Stimulated activated CD8-positive, alpha-beta memory T cell treated with anti-CD3 and anti-CD28 coated beads, Interleukin-4, amount 100 ng/mL, for 24 hours (primary cell): ENCODE data around the gene LYZ.
A peak's percentile ranks its signal among the peaks of the same experiment; 100 is the strongest.

Experiments used
- DNase-seq: peaks from one replicate; pipeline ENCODE4 v3.0.0-alpha.2; 2020; ENCODE audit warnings: low read depth

The LYZ gene

DNA sequence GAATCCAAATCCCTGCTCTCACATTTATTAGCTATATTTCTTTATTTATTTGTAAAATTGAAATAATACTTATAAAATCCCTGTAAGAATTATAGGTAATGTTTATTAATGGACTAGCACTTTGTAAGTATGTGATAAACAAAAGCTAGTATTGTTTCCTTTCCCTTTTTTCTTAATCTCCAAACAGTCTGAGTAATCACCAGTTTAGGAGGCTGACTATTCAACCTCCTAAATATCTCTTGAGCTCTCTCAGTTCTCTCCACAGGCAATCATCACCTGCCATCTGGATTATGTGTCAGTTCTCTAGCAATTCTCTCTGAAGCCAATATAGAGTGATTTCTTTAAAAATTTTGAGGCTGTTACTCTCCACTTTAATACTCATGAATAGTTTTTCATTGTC, 9.2 kb upstream of the LYZ start:
- no peak for DNase-seq

DNA sequence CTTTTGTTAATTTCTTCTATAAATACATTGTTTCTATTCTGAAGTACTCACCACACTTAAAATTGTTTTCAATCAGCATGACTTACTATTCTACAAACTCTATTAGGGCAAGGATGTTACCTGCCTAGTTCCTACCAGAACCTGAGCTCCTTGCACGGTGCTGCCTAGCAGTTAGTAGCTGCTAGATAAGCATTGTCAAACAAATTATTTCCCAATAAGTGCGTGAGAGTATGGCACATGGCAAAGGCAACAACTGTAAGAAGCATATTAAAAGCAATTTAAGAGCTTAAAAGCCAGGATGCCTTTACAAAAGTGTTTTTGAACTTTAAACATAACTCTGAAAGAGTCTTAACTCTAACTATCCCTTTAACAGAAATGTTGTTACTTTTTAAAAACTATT, 8.2 kb upstream of the LYZ start:
- DNase-seq = no peak

DNA sequence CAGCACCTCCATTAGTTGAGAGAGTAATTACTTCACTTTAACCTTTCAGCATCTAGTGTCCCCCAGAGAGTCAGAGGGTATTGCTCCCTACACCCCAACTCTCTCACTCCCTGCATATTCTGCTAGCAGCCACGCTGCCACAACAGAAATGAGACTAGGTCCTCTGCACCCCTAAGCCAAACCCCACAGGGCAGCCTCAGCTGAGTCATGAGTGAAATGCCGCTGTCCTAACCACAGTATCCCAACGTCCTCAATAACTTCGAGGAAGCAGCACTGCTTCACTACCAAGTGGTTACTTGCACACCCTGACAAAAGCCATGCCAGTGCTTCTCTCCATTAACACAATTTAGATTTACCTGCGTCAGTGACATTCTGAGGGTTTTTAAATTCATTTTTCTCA, 6.9 kb upstream of the LYZ start:
- no peak for DNase-seq

DNA sequence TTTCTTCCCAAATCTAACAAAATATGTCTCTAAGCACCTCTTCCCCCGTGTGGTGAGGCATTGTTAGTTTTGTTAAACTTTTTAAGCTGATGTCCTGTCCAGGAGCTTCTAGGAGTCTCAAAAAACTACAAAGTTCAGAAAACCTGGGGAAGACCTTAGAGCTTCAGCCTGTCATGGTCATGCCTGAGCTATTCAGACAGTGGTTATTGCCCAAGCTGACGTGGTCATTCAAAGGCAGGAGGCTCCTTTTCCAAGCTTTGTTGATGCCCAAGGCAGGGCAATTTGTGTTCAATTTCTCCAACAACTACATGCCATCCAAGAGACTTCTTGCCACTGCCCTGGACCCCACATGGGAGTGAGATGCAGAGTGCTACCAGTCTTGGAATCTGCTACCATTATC, 5.8 kb upstream of the LYZ start:
- DNase-seq = no peak

DNA sequence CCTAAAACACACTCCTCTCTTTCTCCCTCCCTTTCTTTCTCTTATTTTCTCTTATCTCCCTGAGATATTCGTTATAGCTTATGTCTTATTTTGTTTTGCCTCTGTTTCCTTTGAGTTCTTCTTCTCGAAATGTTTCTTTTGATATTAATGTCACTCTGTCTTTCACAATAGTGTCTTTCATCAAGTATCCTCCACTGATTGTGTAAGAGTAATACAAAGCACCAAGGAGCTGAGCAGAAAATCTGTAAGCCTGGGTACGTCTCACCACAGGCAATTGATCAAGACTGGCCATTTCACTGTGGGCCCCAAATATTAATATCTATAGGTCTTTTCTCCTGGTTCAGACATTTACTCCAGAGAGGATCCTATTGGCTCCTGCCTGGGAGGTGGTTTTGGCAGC, 4.8 kb upstream of the LYZ start:
- DNase-seq = no peak

DNA sequence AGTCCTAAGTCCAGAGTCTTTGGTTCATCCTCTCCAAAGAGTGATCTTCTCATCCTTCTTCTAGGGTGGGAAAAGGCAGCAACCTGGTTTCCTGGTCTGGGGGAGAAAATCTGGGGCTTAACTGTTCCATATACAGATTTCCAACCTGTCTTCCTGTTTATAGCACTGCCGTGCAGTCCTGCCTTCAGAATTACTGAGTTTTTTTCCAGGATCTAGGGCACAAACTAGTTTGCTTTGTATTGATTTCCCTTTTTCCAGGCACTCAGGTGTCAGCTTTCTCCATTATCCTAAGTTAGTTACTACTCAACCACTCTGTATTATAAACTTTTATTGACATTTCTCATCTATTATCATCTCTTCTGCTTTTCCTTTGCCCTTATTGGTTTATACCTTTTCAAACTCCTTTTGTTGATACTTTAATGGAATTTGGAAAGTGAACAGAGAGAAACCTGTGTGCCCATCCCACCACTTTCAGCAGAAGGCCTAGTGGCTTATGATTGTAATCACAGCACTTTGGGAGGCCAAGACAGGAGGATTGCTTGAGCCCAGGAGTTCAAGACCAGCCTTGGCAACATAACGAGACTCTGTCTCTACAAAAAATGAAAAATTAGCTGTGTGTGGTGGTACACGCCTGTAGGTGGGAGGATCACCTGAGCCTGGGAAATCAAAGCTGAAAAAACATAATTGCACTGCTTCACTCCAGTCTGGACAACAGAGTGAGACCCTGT, 4.1 kb upstream of the LYZ start:
- no peak for DNase-seq

DNA sequence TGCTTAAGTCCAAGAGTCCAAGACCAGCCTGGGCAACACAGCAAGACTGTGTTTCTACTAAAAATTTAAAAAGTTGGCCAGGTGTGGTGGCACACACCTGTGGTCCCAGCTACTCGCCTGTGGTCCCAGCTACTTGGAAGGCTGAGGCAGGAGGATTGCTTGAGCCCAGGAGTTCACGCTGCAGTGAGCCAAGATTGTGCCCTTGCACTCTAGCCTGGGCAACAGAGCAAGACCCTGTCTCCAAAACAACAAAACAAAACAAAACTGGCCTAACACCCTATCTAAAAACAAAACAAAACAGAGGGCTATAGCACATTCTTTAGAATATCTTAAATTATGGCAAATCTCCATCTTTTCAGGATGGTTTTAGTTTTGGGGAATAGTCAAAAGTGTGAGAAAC, 3.1 kb upstream of the LYZ start:
- no peak for DNase-seq

DNA sequence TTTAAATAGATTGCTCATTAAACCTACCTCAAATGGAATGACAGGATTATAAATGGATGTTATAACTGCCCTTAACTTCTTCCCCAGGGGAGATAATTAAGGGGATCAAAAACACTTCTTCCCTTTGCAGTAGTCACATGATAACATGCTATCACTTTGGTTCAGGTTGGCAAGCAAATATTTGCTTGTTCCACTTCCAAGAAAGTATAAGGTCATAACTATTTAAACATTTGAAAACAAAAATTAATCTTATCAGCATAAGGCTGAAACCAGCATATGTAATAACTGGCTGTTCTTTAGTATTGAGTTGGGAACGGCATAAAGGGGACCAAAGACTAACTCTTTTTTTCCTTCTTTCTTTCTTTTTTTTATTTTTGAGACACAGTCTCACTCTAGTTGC, 2.4 kb upstream of the LYZ start:
- no peak for DNase-seq

DNA sequence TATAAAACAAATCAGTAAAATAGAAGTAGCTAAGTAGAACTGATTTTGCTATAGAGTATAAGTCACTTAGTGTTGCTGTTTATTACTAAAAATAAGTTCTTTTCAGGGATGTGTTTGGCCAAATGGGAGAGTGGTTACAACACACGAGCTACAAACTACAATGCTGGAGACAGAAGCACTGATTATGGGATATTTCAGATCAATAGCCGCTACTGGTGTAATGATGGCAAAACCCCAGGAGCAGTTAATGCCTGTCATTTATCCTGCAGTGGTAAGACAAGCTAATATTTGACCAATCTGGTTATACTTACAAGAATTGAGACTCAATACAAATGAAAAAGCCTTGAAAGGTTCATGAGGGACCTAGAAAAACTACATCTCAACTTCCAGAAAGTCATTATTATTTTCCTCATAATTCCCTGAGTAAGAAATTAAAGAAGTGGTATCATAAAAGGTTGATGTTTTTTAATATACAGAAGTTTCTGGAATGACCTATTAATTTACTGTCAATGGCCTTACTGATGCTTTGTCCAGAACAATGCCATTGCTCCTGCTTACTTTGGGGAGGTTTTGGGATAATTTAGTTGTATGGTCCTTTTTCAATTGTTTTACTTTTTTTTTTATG, 1.9 kb downstream of the LYZ start:
- no peak for DNase-seq

DNA sequence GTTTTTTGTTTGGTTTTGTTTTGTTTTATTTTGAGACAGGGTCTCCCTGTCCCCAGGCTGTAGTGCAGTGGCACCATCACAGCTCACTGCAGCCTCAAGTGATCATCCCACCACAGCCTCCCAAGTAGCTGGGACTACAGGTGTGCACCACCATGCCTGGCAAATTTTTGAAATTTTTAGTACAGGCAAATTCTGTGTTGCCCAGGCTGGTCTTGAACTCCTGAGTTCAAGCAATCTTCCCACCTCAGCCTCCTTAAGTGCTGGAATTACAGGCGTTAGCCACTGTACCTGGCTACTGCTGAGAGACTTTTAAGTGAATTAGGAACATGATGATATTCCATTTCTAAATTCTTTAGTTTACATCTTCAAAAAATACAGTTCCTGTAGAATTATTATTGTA, 2.6 kb downstream of the LYZ start:
- DNase-seq = no peak

DNA sequence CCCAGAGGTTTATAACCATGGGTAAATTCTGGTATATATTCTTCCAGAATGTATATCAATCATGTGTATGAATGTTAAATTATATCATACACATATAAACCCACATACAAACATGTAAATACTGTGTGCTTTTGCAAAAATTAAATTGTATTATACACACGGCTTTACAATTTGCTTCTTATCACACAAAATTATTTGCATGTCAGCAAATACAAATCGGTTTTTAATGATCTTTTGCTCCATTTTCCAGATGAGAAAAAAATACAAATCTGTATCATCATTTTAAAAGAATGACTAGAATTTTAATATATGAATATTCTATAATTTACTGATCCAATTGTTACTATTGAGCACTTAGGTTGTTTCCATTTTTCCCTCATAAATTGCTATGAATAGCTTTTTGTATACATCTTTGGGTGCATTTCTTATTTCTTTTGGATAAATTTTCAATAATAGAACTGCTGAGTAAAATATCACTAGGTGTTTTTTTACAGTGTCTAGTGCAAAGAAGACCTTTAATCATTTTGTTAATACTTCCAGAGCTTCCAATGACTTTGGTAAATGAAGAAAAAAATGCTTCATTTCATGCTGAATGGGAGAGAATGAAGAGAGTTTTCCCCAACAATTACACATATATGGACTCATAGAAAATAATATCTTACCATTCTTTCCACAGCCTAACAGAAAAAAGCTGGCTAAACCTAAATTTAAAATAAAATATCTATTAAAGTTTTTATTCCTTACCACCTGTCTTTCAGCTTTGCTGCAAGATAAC, 3.5 kb downstream of the LYZ start:
- no peak for DNase-seq

DNA sequence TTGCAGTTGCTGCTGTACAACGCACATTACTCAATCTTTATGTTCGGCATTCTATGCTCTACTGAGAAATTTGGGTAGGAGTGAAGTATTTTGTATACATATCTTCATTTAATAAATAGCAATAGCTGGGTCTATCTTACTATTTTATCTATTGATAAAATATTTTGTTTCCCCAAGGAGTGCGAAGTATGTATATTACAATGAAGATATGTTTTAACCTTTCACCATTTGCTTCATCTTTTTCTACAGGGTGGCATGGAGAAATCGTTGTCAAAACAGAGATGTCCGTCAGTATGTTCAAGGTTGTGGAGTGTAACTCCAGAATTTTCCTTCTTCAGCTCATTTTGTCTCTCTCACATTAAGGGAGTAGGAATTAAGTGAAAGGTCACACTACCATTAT, 4.7 kb downstream of the LYZ start:
- DNase-seq = no peak

DNA sequence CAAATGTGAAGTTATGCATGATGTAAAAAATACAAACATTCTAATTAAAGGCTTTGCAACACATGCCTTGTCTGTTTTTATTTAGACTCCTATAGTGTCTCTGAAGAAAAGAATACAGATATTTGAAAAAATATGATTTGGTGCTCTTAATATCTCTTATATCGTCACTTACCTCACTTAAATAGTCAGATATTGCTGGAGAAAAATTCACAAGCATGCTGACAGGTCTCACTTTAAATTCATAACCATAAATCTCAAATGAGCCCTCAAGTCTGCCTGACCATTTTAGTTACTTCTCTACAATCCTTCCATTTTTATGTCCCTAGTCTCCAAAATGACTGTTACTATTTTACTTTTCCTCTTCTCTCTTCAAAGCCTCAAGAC, 6.0 kb downstream of the LYZ start:
- DNase-seq = no peak

DNA sequence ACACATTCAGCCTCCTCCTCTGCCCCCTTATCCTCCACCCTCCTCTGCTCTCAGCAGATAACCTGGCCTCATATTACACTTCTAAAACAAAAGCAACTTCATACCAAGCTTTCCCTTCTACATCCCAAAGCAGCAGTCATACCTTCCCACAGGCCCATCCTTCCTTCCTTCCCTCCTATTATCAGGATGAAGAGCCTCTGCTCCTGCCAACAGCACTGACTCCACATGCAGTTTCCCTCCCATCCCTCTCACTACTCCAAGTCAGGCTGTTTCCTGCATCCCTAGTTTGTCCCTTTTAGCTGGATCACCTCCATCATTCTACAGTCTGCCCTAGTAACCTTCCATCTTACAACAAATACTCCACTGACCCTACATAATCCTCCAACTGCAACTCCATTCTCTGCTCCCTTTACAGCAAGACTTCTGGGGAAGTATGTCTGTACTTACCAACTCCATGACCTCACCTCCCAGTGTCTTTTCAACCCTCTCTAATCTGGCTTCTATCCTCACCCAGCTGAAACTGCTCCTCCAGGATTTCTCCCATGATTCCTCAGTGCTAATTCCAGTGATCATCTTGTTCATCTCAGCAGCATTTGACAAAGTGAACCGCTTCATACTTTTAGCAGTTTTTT, 6.5 kb downstream of the LYZ start:
- no peak for DNase-seq

DNA sequence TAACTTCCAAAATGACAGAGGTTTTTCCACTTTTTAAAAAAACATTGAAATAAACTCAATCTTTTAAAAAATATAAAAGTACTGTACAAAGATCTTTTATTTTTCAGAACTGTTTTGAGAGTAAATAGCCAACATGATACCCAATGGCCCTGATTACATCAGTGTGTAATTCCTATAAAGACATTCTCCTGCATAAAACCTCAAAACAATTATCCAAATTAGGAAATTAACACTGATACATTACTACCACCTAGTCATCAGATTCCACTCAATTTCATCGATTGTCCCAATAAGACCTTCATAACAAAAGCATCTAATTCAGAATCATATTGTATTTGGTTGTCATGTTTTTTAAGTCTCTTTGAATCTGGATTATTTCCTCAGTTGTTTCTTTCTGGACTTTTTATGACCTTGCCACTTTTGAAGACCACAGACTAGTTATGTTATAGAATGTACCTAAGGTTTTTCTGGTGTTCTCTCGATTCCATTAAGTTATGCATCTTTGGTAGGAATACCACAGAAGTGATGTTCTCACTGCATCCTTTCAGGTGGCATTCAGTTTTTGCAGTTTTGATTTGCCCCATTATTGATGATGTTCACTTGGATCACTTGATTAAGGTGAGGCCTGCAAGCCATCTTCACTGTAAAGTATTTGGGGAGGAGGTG, 7.3 kb downstream of the LYZ start:
- no peak for DNase-seq

DNA sequence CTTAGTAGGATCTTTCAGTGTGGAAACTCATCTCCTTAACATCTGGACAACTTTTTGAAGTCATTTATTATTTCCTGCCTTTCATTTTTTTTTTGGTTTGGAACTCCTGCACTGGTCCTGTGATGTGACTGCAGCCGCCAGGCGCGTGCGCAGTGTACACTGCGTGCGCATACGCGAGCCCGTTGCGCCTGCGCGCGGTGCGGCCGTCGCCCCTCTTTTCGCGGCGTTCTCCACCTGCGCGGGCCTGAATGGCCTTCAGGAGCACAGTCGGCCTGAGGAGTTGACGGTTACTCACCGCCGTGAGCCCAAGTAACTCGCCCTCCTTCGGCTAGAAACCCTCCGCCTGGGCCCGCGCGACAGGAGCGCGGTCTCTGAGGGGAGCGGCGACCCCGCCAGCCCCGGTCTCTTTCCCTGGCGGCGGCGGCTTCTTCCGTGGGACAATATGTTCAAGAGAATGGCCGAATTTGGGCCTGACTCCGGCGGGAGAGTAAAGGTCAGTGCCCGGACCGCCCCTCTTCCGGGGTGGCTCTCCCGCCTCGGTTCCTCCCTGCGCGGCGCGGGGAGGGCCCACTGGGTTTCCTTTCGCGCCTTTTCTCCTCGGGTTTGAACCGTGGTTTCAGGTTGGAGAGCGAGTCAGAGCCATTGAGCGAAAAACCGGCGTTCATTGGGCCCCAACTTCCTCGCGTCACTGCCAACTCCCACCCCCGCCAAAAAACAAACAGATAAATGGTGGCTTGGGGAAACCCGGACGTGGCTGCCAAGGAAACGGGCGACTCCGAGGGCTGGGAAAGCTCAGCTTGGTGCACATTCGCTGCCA, 11.6 kb downstream of the LYZ start, which contains the start of gene YEATS4:
YEATS4 (plus strand) TSS at position 213 of the 817 bp plus-strand sequence; CDS start at position 443, 230 bp downstream.
- peak; percentile 76 for DNase-seq

DNA sequence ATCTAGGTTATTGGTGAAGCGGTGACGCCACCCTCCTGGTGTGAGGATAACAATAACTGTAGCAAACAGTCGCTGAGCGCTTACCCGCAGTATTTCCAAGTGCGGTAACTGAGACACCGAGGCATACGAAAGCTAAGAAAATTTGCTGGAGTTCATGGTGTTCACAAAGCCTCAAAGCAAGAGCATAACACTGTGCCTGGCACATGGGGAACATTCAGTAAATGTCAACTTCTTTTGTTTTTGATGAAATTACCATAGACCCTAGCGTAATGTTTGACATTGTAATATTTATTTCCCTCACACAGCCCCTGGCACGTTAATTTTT, 12.1 kb downstream of the LYZ start:
- DNase-seq = no peak

DNA sequence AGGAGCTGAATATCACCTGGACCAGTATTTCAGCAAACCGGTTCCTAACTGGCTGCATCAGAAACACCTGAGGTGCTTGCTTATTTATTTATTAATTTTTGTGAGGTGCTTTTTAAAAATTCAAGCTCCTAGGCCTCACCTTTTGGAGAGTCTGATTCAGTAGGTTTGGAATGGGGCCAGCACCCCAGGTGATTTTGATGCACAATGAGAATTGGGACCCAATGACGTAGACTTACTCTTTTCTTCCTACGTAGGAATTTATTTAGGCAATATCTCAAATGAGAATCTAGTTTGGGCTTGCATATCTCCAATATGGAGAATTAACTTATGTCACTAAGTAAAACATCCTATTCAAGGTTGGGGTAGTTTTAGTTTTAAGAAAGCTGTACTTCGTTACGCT, 18.6 kb downstream of the LYZ start:
- no peak for DNase-seq

DNA sequence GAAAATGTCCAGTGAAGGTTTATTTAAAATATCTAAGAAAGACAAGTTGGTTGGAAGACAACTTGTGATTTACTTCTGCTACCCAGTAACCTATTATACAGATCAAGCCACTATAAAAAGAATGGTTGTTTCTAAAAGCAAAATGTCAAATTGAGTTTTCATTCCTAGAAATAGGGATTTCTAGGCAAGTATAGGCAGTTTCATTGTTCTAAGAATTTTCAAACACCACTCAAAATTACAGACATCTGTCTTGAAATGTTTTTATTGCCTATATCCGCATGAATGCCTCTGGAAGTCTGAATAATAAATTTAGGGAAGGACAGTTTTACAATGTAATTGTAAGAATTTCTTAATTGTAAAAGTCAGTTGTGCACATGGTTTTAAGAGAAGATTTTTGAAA, 20.0 kb downstream of the LYZ start:
- DNase-seq = no peak

DNA sequence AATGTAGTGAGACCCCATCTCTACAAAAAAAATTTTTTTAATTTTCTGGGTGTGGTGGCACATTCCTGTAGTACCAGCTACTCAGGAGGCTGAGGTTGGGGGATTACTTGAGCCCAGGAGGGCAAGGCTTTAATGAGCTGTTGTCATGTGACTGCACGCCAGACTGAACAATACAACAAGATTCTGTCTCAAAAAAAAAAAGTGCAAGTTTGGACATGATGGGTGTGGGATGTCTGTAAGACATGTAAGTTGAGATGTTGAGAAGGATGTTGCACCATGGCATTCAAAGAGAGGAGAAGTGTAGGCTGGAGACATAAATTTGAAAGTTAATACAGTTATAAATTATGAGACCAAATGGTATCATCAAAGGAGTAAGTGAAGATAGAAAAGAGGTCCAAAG, 34.9 kb downstream of the LYZ start:
- DNase-seq = no peak

DNA sequence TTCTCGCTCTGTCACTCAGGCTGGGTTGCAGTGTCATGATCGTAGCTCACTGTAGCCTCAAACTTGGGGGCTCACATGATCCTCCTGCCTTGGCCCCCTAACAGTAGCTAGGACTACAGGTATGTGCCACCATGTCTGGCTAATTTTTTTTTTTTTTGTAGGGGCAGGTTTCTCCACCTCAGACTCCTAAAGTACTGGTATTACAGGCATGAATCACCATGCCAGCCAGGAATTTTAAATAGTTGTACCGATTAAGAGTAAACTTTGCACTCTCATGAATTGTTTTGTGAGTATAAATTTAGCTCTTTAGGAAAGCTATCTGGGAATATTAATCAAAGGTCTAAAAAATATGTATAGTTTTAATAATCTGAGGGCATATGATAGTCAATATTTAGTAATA, 36.9 kb downstream of the LYZ start:
- no peak for DNase-seq

DNA sequence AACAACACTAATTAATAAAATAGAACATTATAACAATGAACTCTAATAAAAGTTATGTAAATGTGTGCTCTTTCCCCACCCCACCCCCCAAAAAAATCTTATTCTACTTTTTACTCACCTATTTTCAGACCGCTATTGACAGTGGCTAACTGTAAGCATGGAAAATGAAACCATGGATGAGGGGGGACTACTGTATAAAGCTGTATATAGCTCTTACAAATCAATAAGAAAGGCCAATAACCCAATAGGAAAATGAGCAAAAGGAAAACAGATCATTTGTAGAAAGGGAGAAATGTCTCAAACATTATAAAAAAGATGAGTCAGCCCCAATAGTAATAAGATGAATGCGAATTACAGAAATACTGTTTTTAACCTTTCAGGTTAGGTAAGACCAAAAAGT, 38.7 kb downstream of the LYZ start:
- DNase-seq = no peak
